Measurements from ENCODE around the gene WDR77. TPM values are rescaled to one million over a fixed set of nuclear protein-coding genes. Genes with fewer than 3 reads are reported as not detected.

The WDR77 gene
- total RNA-seq, 1 experiment from 2014 or later: 64.5 TPM

DNA sequence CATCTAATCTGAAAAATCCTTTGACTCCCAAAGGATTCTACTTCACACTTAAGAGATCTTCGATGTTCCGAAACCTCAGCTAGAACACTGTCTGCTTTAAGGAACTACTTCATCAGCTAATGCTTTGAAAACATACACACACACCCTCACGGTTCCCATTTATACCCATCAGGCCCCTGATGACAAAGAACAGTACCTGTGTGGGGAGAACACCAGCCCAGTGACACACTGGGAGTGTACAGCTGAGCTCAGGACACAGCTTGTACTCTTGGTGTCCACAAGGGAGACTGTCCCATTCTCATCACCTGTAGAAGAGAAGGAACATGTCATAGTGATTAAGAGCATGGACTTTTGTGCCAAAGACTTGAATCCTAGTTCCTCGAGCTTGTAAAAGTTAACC is 6.6 kb downstream of the WDR77 start:
- Mint-ChIP-seq H3K36me3 (peaks cover 86% of the 10 kb centered on the region), H3K27ac (peak overlapping the region; percentile 57), H3K4me1 (peaks cover 4% of the 10 kb centered on the region), H3K27me3 (ENCODE audit: low read depth) (no peaks in the 10 kb centered on the region), H3K9me3 (no peaks in the 10 kb centered on the region), H3K4me3 (no peak overlapping the region)
- CTCF ChIA-PET: interaction anchor here (0.9 kb wide), 1 partner anchor 1528 kb away, joined by 3 read pairs; no protein-coding TSS in a partner anchor
- DNase-seq (ENCODE audit: low spot score) (no peak), ATAC-seq (no peak)
- TF ChIP-seq ZNF281 (CRISPR knock-in tag; IDR thresholded peaks at IDR 0.05) (no peak), GRHL2 (CRISPR knock-in tag; IDR thresholded peaks at IDR 0.05; ENCODE audit: insufficient replicate concordance, severe bottlenecking) (no peak), ZNF396 (CRISPR knock-in tag; IDR thresholded peaks at IDR 0.05; ENCODE audit: borderline replicate concordance) (no peak), SOX15 (CRISPR knock-in tag; IDR thresholded peaks at IDR 0.05) (no peak), ESRRA (CRISPR knock-in tag; IDR thresholded peaks at IDR 0.05; ENCODE audit: borderline replicate concordance) (no peak), JAZF1 (CRISPR knock-in tag; IDR thresholded peaks at IDR 0.05) (no peak), MYBL2 (CRISPR knock-in tag; IDR thresholded peaks at IDR 0.05) (no peak), SMAD3 (CRISPR knock-in tag; IDR thresholded peaks at IDR 0.05; ENCODE audit: borderline replicate concordance) (no peak), HMGA2 (CRISPR knock-in tag; IDR thresholded peaks at IDR 0.05) (no peak), E2F4 (CRISPR knock-in tag; IDR thresholded peaks at IDR 0.05; ENCODE audit: borderline replicate concordance, low read depth) (no peak), NFE2L1 (CRISPR knock-in tag; IDR thresholded peaks at IDR 0.05) (no peak), TP53 (CRISPR knock-in tag; IDR thresholded peaks at IDR 0.05) (no peak)
- TF ChIP-seq, protein P1, sequence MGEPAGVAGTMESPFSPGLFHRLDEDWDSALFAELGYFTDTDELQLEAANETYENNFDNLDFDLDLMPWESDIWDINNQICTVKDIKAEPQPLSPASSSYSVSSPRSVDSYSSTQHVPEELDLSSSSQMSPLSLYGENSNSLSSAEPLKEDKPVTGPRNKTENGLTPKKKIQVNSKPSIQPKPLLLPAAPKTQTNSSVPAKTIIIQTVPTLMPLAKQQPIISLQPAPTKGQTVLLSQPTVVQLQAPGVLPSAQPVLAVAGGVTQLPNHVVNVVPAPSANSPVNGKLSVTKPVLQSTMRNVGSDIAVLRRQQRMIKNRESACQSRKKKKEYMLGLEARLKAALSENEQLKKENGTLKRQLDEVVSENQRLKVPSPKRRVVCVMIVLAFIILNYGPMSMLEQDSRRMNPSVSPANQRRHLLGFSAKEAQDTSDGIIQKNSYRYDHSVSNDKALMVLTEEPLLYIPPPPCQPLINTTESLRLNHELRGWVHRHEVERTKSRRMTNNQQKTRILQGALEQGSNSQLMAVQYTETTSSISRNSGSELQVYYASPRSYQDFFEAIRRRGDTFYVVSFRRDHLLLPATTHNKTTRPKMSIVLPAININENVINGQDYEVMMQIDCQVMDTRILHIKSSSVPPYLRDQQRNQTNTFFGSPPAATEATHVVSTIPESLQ (CRISPR knock-in tag; IDR thresholded peaks at IDR 0.05): no peak
- TF ChIP-seq, protein P2, sequence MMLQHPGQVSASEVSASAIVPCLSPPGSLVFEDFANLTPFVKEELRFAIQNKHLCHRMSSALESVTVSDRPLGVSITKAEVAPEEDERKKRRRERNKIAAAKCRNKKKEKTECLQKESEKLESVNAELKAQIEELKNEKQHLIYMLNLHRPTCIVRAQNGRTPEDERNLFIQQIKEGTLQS (CRISPR knock-in tag; conservative IDR thresholded peaks at IDR 0.05): no peak
- TF ChIP-seq, protein P3, sequence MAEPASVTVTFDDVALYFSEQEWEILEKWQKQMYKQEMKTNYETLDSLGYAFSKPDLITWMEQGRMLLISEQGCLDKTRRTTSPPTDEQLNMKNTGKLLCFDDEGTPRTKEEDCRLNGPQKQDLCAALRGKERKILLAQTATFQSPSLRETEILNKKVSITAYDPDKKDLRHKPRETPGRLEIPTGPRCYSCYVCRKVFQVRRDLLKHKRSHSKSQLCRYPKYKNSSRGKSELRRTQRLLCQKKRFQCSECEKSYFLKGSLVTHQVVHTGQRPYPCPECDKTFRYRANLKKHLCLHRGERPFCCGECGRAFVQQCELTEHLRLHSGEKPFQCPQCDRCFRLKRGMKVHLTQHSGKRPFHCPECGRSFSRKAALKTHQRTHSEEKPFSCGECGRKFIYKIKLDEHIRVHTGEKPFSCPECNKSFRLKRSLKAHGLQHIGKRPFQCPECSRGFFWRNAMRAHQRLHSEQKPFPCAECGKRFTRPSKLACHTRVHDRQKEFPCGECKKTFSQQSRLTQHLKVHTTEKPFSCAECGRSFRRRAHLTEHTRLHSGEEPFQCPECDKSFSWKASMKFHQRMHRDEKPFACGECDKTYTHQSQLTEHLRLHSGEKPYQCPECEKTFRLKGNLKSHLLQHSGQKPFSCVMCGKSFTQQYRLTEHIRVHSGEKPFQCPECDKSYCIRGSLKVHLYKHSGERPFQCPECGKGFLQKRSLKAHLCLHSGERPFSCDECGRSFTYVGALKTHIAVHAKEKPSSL (CRISPR knock-in tag; conservative IDR thresholded peaks at IDR 0.05): no peak
- POLR2A ChIA-PET: no interaction called here

- CTCF ChIA-PET: interaction anchor here (1.7 kb wide), 2 partner anchors 42 to 66 kb away, joined by 4 to 5 read pairs; no protein-coding TSS in a partner anchor
- peaks cover 83% of the 10 kb centered on the region for H3K36me3 Mint-ChIP-seq
- peak; percentile 95 for ATAC-seq
Measured at GRCh38 chr1:111441573-111442192, 7.4 kb downstream of the WDR77 start.

More at GRCh38 chr1:111441573-111442192, 7.4 kb downstream of the WDR77 start:
- peak; percentile 75 for DNase-seq (ENCODE audit: low spot score)
- Mint-ChIP-seq H3K27ac (peak overlapping the region; percentile 57; the same call in 1 of the 2 replicates), H3K9me3 (no peaks in the 10 kb centered on the region), H3K4me3 (no peak overlapping the region), H3K27me3 (ENCODE audit: low read depth) (no peaks in the 10 kb centered on the region), H3K4me1 (no peaks in the 10 kb centered on the region)
- TF ChIP-seq, protein P4, sequence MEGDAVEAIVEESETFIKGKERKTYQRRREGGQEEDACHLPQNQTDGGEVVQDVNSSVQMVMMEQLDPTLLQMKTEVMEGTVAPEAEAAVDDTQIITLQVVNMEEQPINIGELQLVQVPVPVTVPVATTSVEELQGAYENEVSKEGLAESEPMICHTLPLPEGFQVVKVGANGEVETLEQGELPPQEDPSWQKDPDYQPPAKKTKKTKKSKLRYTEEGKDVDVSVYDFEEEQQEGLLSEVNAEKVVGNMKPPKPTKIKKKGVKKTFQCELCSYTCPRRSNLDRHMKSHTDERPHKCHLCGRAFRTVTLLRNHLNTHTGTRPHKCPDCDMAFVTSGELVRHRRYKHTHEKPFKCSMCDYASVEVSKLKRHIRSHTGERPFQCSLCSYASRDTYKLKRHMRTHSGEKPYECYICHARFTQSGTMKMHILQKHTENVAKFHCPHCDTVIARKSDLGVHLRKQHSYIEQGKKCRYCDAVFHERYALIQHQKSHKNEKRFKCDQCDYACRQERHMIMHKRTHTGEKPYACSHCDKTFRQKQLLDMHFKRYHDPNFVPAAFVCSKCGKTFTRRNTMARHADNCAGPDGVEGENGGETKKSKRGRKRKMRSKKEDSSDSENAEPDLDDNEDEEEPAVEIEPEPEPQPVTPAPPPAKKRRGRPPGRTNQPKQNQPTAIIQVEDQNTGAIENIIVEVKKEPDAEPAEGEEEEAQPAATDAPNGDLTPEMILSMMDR (IDR thresholded peaks at IDR 0.05): peak; percentile 65
- TF ChIP-seq, protein P5, sequence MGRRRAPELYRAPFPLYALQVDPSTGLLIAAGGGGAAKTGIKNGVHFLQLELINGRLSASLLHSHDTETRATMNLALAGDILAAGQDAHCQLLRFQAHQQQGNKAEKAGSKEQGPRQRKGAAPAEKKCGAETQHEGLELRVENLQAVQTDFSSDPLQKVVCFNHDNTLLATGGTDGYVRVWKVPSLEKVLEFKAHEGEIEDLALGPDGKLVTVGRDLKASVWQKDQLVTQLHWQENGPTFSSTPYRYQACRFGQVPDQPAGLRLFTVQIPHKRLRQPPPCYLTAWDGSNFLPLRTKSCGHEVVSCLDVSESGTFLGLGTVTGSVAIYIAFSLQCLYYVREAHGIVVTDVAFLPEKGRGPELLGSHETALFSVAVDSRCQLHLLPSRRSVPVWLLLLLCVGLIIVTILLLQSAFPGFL (CRISPR knock-in tag; IDR thresholded peaks at IDR 0.05; ENCODE audit: borderline replicate concordance): no peak
- POLR2A ChIA-PET: no interaction called here

Measured in WTC11 (cell line).